ENCODE data around the gene BRD4. TPM values are rescaled to one million over a fixed set of nuclear protein-coding genes. Genes with fewer than 3 reads are reported as not detected.
A peak's percentile ranks its signal among the peaks of the same experiment; 100 is the strongest.

The BRD4 gene
- total RNA-seq, 1 experiment from 2014 or later, result 144 TPM

GRCh38 chr19:15244808-15245207 is 87.5 kb downstream of the BRD4 start:
- Mint-ChIP-seq H3K4me1 (no peaks in the 10 kb centered on the region), H3K36me3 (ENCODE audit: insufficient read depth in 1 of 3, low read depth in 3 of 3) (peaks cover 32 to 75% (median 71%) of the 10 kb centered on the region in 3 experiments), H3K27ac (peak overlapping the region; percentile 45 to 70 (median 55); a peak in 2 of 7 replicates), H3K4me3 (no peak overlapping the region; a peak in 1 of 5 replicates), H3K9me3 (no peaks in the 10 kb centered on the region), H3K27me3 (ENCODE audit: low read depth) (no peaks in the 10 kb centered on the region)
- H2AFZ ChIP-seq (ENCODE audit: low read length), result no peak overlapping the region
- H4K91ac ChIP-seq (ENCODE audit: insufficient read length, low read depth, low read length), result no peak overlapping the region
- no peaks in the 10 kb centered on the region for H3K9me3 ChIP-seq (ENCODE audit: control insufficient read depth, low read depth, low read length)
- no peak overlapping the region for H3K56ac ChIP-seq (ENCODE audit: insufficient read length, low read depth, low read length)
- no peaks in the 10 kb centered on the region for H3K27me3 ChIP-seq (ENCODE audit: insufficient read depth, low read length)
- H2AK5ac ChIP-seq (ENCODE audit: insufficient read length, low read length), result no peak overlapping the region
- H3K4me2 ChIP-seq (ENCODE audit: insufficient read depth, insufficient read length, low read length), result no peak overlapping the region
- H3K9ac ChIP-seq (ENCODE audit: extremely low read depth, insufficient read length, low read length), result no peak overlapping the region
- no peak overlapping the region for H2BK12ac ChIP-seq (ENCODE audit: insufficient read length, low read depth, low read length)
- TF ChIP-seq CTCF (conservative IDR thresholded peaks at IDR 0.05), result no peak
- no peaks in the 10 kb centered on the region for H3K23me2 ChIP-seq (ENCODE audit: insufficient read length, low read depth, low read length, poor library complexity, severe bottlenecking)
- H3T11ph ChIP-seq (ENCODE audit: low read length), result no peak overlapping the region
- H3K79me2 ChIP-seq (ENCODE audit: insufficient read depth, low read length), result no peaks in the 10 kb centered on the region
- H4K8ac ChIP-seq (replicated peaks; ENCODE audit: insufficient read length, low read depth, low read length), result no peak overlapping the region
- no peak overlapping the region for H3K23ac ChIP-seq (ENCODE audit: insufficient read length, low read depth, low read length)
- H2BK15ac ChIP-seq (ENCODE audit: low read depth, low read length), result no peak overlapping the region
- H2BK120ac ChIP-seq (ENCODE audit: low read depth, low read length, poor library complexity, severe bottlenecking), result no peak overlapping the region
- WGBS (ENCODE audit: extremely low coverage, insufficient read length, low lambda C conversion rate), result no CpG with 5 or more reads among the region's 7 CpGs
- no peak overlapping the region for H4K5ac ChIP-seq (ENCODE audit: insufficient read length, low read depth, low read length)
- H3K79me1 ChIP-seq (ENCODE audit: insufficient read depth, low read depth, low read length, poor library complexity, severe bottlenecking), result no peaks in the 10 kb centered on the region
- H2BK20ac ChIP-seq (ENCODE audit: low read depth, low read length, poor library complexity, severe bottlenecking), result no peak overlapping the region
- no peak overlapping the region for H3K14ac ChIP-seq (ENCODE audit: insufficient read depth, low read length)
- H3K4ac ChIP-seq (ENCODE audit: low read depth, low read length), result no peak overlapping the region
- H3K18ac ChIP-seq (ENCODE audit: insufficient read length, low read depth, low read length), result no peak overlapping the region
- H3K4me1 ChIP-seq (ENCODE audit: insufficient read depth, low read length), result no peaks in the 10 kb centered on the region
- H3K27ac ChIP-seq (ENCODE audit: insufficient read length, low read depth, low read length), result no peak overlapping the region
- DNase-seq, result no peak
- H4K20me1 ChIP-seq (ENCODE audit: control insufficient read depth, insufficient read depth, insufficient read length), result peaks cover 2% of the 10 kb centered on the region
- H2BK5ac ChIP-seq (ENCODE audit: insufficient read length, low read length), result no peak overlapping the region
